IPS-18a (cell line): Measurements from ENCODE around the gene SEPTIN2.
"Not testable (repeated sequence)": the region's sequence is repeated elsewhere in the genome, so short reads cannot be mapped to it uniquely, and the experiment has no call there.

Experiments used
- H3K27ac ChIP-seq: one replicate; pipeline ENCODE4 v1.5.1; 2013; ENCODE audit warnings: low read length
- H3K27me3 ChIP-seq: one replicate; pipeline ENCODE4 v1.6.1; 2013; ENCODE audit warnings: mild to moderate bottlenecking, low read length; ENCODE audit not compliant: control insufficient read depth, insufficient read depth
- H3K36me3 ChIP-seq: one replicate; pipeline ENCODE4 v1.6.1; 2013; ENCODE audit warnings: low read depth, low read length; ENCODE audit not compliant: control insufficient read depth
- H3K4me1 ChIP-seq: one replicate; pipeline ENCODE4 v1.6.1; 2013; ENCODE audit warnings: low read depth, low read length; ENCODE audit not compliant: control insufficient read depth
- H3K4me3 ChIP-seq: one replicate; pipeline ENCODE4 v1.5.1; 2013; ENCODE audit warnings: low read length
- H3K9ac ChIP-seq: one replicate; pipeline ENCODE4 v1.6.1; 2013; ENCODE audit warnings: mild to moderate bottlenecking, low read length, moderate library complexity
- H3K9me3 ChIP-seq: one replicate; pipeline ENCODE4 v1.6.1; 2013; ENCODE audit warnings: low read depth, low read length; ENCODE audit not compliant: control insufficient read depth

Gene SEPTIN2

GRCh38 chr2:241317391-241317790, 1.7 kb downstream of the SEPTIN2 start:
- H3K36me3 ChIP-seq: peaks cover 6% of the 10 kb centered on the region

GRCh38 chr2:241318830-241319229, 3.1 kb downstream of the SEPTIN2 start:
- not testable (repeated sequence) for H3K9ac ChIP-seq, H3K4me3 ChIP-seq, H3K27ac ChIP-seq, H3K36me3 ChIP-seq, H3K9me3 ChIP-seq, H3K27me3 ChIP-seq
- H3K4me1 ChIP-seq: peaks cover 30% of the 10 kb centered on the region

More at GRCh38 chr2:241317391-241317790, 1.7 kb downstream of the SEPTIN2 start:
- Histone ChIP-seq H3K27me3 (no peaks in the 10 kb centered on the region), H3K9ac (peak overlapping the region; percentile 89), H3K27ac (no peak overlapping the region), H3K9me3 (no peaks in the 10 kb centered on the region), H3K4me1 (peaks cover 33% of the 10 kb centered on the region), H3K4me3 (peak overlapping the region; percentile 92)

- peaks cover 20% of the 10 kb centered on the region for H3K36me3 ChIP-seq
- H3K9ac ChIP-seq: no peak overlapping the region
- H3K27me3 ChIP-seq: no peaks in the 10 kb centered on the region
- no peak overlapping the region for H3K27ac ChIP-seq
- H3K9me3 ChIP-seq: no peaks in the 10 kb centered on the region
- H3K4me1 ChIP-seq: peaks cover 24% of the 10 kb centered on the region
- no peak overlapping the region for H3K4me3 ChIP-seq
Observed at GRCh38 chr2:241320394-241320793, 4.7 kb downstream of the SEPTIN2 start.

DNA sequence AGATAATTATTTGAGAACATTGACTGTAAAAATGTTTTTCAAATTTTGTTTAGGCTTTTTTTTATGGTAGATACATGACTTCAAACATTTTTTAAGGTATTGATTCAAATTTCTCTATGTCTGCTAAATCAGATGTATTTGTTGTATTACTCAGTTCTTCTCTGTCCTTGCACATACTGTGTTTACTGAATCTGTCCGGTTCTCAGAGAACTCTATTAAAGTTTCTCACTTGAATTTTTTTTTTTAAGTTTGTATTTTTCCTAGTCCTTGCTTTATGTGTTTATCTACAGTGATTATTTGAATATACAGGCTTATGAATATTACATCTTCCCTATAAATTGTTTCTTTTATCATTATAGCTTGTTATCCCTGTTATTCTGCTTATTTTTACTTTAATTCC, 5.3 kb downstream of the SEPTIN2 start:
- Histone ChIP-seq H3K9ac (no peak overlapping the region), H3K4me1 (peaks cover 24% of the 10 kb centered on the region), H3K27me3 (no peaks in the 10 kb centered on the region), H3K4me3 (no peak overlapping the region), H3K27ac (peak overlapping the region; percentile 9), H3K36me3 (peaks cover 26% of the 10 kb centered on the region), H3K9me3 (no peaks in the 10 kb centered on the region)

- Histone ChIP-seq H3K27ac (no peak overlapping the region), H3K4me3 (no peak overlapping the region), H3K9me3 (no peaks in the 10 kb centered on the region), H3K27me3 (no peaks in the 10 kb centered on the region), H3K4me1 (peaks cover 24% of the 10 kb centered on the region), H3K9ac (no peak overlapping the region), H3K36me3 (peaks cover 26% of the 10 kb centered on the region)
Observed at GRCh38 chr2:241321886-241322285, 6.2 kb downstream of the SEPTIN2 start.

GRCh38 chr2:241323778-241324177, 8.1 kb downstream of the SEPTIN2 start:
- no peak overlapping the region for H3K9ac ChIP-seq
- H3K36me3 ChIP-seq: peaks cover 32% of the 10 kb centered on the region

GRCh38 chr2:241324775-241325174, 9.1 kb downstream of the SEPTIN2 start:
- Histone ChIP-seq H3K9ac (no peak overlapping the region), H3K27me3 (no peaks in the 10 kb centered on the region), H3K4me1 (peaks cover 12% of the 10 kb centered on the region), H3K9me3 (no peaks in the 10 kb centered on the region), H3K4me3 (no peak overlapping the region), H3K27ac (no peak overlapping the region), H3K36me3 (peaks cover 38% of the 10 kb centered on the region)

More at GRCh38 chr2:241323778-241324177, 8.1 kb downstream of the SEPTIN2 start:
- no peaks in the 10 kb centered on the region for H3K9me3 ChIP-seq
- H3K27me3 ChIP-seq: no peaks in the 10 kb centered on the region
- H3K4me3 ChIP-seq: no peak overlapping the region
- H3K4me1 ChIP-seq: peaks cover 12% of the 10 kb centered on the region
- no peak overlapping the region for H3K27ac ChIP-seq

- H3K36me3 ChIP-seq: peaks cover 42% of the 10 kb centered on the region
- no peaks in the 10 kb centered on the region for H3K27me3 ChIP-seq
- no peaks in the 10 kb centered on the region for H3K9me3 ChIP-seq
- peaks cover 12% of the 10 kb centered on the region for H3K4me1 ChIP-seq
- H3K4me3 ChIP-seq: no peak overlapping the region
- no peak overlapping the region for H3K9ac ChIP-seq
- no peak overlapping the region for H3K27ac ChIP-seq
Observed at GRCh38 chr2:241325257-241325656, 9.5 kb downstream of the SEPTIN2 start.

GRCh38 chr2:241329669-241330615, 14.2 kb downstream of the SEPTIN2 start:
- H3K4me1 ChIP-seq: no peaks in the 10 kb centered on the region
- H3K36me3 ChIP-seq: peaks cover 56% of the 10 kb centered on the region
- H3K4me3 ChIP-seq: no peak overlapping the region
- no peaks in the 10 kb centered on the region for H3K9me3 ChIP-seq
- H3K9ac ChIP-seq: no peak overlapping the region
- no peak overlapping the region for H3K27ac ChIP-seq
- no peaks in the 10 kb centered on the region for H3K27me3 ChIP-seq

DNA sequence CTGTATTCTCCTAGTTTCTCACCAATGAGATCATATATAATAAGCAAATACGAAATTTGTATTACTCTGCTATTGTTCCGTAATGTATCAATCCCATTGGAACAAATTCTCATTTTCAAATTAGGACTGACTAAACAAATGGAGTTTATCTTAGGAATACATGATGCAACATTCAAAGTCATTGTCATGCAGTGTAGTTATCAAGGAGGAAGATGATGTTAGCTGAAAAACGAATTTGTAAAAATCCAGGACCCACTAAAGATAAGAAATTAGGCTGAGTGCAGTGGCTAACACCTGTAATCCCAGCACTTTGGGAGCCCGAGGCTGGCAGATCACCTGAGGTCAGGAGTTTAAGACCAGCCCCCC, 14.9 kb downstream of the SEPTIN2 start:
- Histone ChIP-seq H3K27ac (no peak overlapping the region), H3K36me3 (peaks cover 58% of the 10 kb centered on the region), H3K4me1 (no peaks in the 10 kb centered on the region)

GRCh38 chr2:241334813-241335212, 19.1 kb downstream of the SEPTIN2 start:
- no peaks in the 10 kb centered on the region for H3K4me1 ChIP-seq
- H3K36me3 ChIP-seq: peaks cover 71% of the 10 kb centered on the region
- no peak overlapping the region for H3K9ac ChIP-seq
- no peaks in the 10 kb centered on the region for H3K9me3 ChIP-seq
- no peak overlapping the region for H3K4me3 ChIP-seq
- H3K27me3 ChIP-seq: no peaks in the 10 kb centered on the region
- H3K27ac ChIP-seq: no peak overlapping the region

More for the DNA sequence above, 14.9 kb downstream of the SEPTIN2 start:
- Histone ChIP-seq H3K9me3 (no peaks in the 10 kb centered on the region), H3K4me3 (no peak overlapping the region), H3K9ac (no peak overlapping the region), H3K27me3 (no peaks in the 10 kb centered on the region)
